Osteocyte (in vitro differentiated cells): ENCODE data around the gene INS. TPM values are rescaled to one million over a fixed set of nuclear protein-coding genes. Genes with fewer than 3 reads are reported as not detected.

Experiments used
- DNase-seq: peaks from one replicate; pipeline ENCODE4 v3.0.0; 2021; ENCODE audit warnings: mixed read lengths; ENCODE audit not compliant: unreplicated experiment; ENCODE audit errors: extremely low spot score
- H3K27ac Mint-ChIP-seq: one replicate; pipeline ENCODE4 v1.8.0; 2021; ENCODE audit warnings: mild to moderate bottlenecking, mixed read lengths; ENCODE audit not compliant: unreplicated experiment
- H3K27me3 Mint-ChIP-seq: one replicate; pipeline ENCODE4 v1.8.0; 2021; ENCODE audit warnings: mixed read lengths; ENCODE audit not compliant: unreplicated experiment
- H3K36me3 Mint-ChIP-seq: one replicate; pipeline ENCODE4 v1.8.0; 2021; ENCODE audit warnings: mixed read lengths; ENCODE audit not compliant: unreplicated experiment
- H3K4me1 Mint-ChIP-seq: one replicate; pipeline ENCODE4 v1.8.0; 2021; ENCODE audit warnings: mixed read lengths; ENCODE audit not compliant: unreplicated experiment
- H3K4me3 Mint-ChIP-seq: one replicate; pipeline ENCODE4 v1.8.0; 2021; ENCODE audit warnings: mild to moderate bottlenecking, moderate library complexity, mixed read lengths; ENCODE audit not compliant: unreplicated experiment
- H3K9me3 Mint-ChIP-seq: one replicate; pipeline ENCODE4 v1.8.0; 2021; ENCODE audit warnings: mixed read lengths; ENCODE audit not compliant: unreplicated experiment
- CTCF ChIP-seq: fragments of 200-600 bp; sonication (generic); IDR thresholded peaks from 2 replicates; pipeline ENCODE4 v1.5.0; 2021; ENCODE audit warnings: antibody characterized with exemption, mild to moderate bottlenecking, moderate library complexity
- total RNA-seq: library from RNA; stranded (reverse); gene quantifications from 2 replicates; pipeline ENCODE4 v1.2.1, GENCODE V29; 2021

Gene INS
- total RNA-seq, 1 donor from 2014 or later, result not detected

GRCh38 chr11:2134022-2135010 lies 26.7 kb downstream of the INS start:
- Mint-ChIP-seq H3K9me3 (no peaks in the 10 kb centered on the region), H3K36me3 (peaks cover 18% of the 10 kb centered on the region), H3K4me1 (peaks cover 27% of the 10 kb centered on the region), H3K27ac (no peak overlapping the region), H3K4me3 (no peak overlapping the region), H3K27me3 (peaks cover 17% of the 10 kb centered on the region)
- no peak for DNase-seq
- TF ChIP-seq CTCF, result no peak

- Mint-ChIP-seq H3K4me3 (no peak overlapping the region), H3K27ac (no peak overlapping the region), H3K9me3 (no peaks in the 10 kb centered on the region), H3K27me3 (peaks cover 17% of the 10 kb centered on the region), H3K36me3 (peaks cover 21% of the 10 kb centered on the region), H3K4me1 (peaks cover 26% of the 10 kb centered on the region)
- DNase-seq, result no peak
- TF ChIP-seq CTCF, result no peak
These were observed 27.6 kb downstream of the INS start for GRCh38 chr11:2133241-2134021.

GRCh38 chr11:2132874-2133240 lies 28.2 kb downstream of the INS start:
- peaks cover 17% of the 10 kb centered on the region for H3K27me3 Mint-ChIP-seq
- no peak overlapping the region for H3K27ac Mint-ChIP-seq
- H3K36me3 Mint-ChIP-seq, result peaks cover 21% of the 10 kb centered on the region
- no peak for DNase-seq
- H3K4me1 Mint-ChIP-seq, result peaks cover 25% of the 10 kb centered on the region
- TF ChIP-seq CTCF, result no peak
- no peaks in the 10 kb centered on the region for H3K9me3 Mint-ChIP-seq
- no peak overlapping the region for H3K4me3 Mint-ChIP-seq

- TF ChIP-seq CTCF, result no peak
- DNase-seq, result no peak
- no peak overlapping the region for H3K4me3 Mint-ChIP-seq
- H3K27ac Mint-ChIP-seq, result no peak overlapping the region
- no peaks in the 10 kb centered on the region for H3K9me3 Mint-ChIP-seq
- peaks cover 17% of the 10 kb centered on the region for H3K27me3 Mint-ChIP-seq
- H3K36me3 Mint-ChIP-seq, result peaks cover 21% of the 10 kb centered on the region
- H3K4me1 Mint-ChIP-seq, result peaks cover 20% of the 10 kb centered on the region
These were observed 28.8 kb downstream of the INS start for GRCh38 chr11:2132246-2132645.
